Fibroblast of villous mesenchyme (primary cell): ENCODE measurements around the gene PPAT. TPM values are rescaled to one million over a fixed set of nuclear protein-coding genes. Genes with fewer than 3 reads are reported as not detected.

ENCODE experiments used
- DNase-seq: peaks from one replicate; pipeline ENCODE4 v3.0.0-alpha.2; 2010; ENCODE audit warnings: low read depth
- H3K4me3 ChIP-seq: 2 replicates; pipeline ENCODE4 v1.5.1; 2011; ENCODE audit warnings: low read depth, mild to moderate bottlenecking, low read length
- total RNA-seq: library from RNA; depleted of rRNA; stranded (reverse); fragments of >200 nt; gene quantifications from 2 replicates; pipeline ENCODE4 v1.2.3, GENCODE V29; 2012
- TF ChIP-seq, protein P1 (sequence below): IDR thresholded peaks from 2 replicates; pipeline ENCODE4 v1.5.1; 2012; ENCODE audit warnings: low read depth, mild to moderate bottlenecking, low read length; ENCODE audit not compliant: insufficient read depth

PPAT gene
- total RNA-seq, 1 donor = 25.5 TPM

- DNase-seq = no peak
- no peak overlapping the region for H3K4me3 ChIP-seq
- TF ChIP-seq, protein P1, sequence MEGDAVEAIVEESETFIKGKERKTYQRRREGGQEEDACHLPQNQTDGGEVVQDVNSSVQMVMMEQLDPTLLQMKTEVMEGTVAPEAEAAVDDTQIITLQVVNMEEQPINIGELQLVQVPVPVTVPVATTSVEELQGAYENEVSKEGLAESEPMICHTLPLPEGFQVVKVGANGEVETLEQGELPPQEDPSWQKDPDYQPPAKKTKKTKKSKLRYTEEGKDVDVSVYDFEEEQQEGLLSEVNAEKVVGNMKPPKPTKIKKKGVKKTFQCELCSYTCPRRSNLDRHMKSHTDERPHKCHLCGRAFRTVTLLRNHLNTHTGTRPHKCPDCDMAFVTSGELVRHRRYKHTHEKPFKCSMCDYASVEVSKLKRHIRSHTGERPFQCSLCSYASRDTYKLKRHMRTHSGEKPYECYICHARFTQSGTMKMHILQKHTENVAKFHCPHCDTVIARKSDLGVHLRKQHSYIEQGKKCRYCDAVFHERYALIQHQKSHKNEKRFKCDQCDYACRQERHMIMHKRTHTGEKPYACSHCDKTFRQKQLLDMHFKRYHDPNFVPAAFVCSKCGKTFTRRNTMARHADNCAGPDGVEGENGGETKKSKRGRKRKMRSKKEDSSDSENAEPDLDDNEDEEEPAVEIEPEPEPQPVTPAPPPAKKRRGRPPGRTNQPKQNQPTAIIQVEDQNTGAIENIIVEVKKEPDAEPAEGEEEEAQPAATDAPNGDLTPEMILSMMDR = no peak
These were observed 3.4 kb upstream of the PPAT start for GRCh38 chr4:56438766-56439165.

DNA sequence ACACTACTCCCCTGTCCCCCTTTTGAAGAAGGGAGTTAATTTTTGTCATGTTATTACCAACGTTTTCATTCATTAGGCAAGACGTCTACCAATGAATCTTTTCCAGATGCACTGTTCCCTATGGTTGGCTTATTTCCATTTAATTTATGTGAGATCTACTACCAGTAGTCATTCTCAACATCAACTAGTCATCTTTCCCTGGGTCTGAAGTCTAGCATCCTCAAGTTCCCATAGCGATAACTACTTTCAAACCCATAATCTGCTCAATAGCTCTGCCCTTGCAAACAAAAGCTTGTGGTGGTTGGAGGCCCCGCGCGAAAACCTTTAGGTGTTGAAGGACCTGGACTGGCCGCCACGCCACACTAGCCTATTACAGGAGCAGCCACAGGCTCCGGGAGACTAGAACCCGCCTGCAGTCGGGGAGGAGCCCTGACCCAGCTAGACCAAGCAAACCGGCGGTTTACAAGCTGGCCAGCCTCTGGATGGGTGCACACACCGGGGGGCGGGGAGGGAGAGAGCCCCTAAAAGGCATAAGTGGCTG lies 746 bp downstream of the PPAT start:
- TF ChIP-seq, protein P1 = no peak
- peak overlapping the region; percentile 91 for H3K4me3 ChIP-seq
- DNase-seq = peak; percentile 70

- DNase-seq = no peak
- peak overlapping the region; percentile 91 for H3K4me3 ChIP-seq
- TF ChIP-seq, protein P1 = no peak
These were observed 2.1 kb downstream of the PPAT start for GRCh38 chr4:56433280-56433679.

GRCh38 chr4:56430203-56430602 lies 5.2 kb downstream of the PPAT start:
- no peak overlapping the region for H3K4me3 ChIP-seq
- DNase-seq = no peak
- TF ChIP-seq, protein P1 = no peak

DNA sequence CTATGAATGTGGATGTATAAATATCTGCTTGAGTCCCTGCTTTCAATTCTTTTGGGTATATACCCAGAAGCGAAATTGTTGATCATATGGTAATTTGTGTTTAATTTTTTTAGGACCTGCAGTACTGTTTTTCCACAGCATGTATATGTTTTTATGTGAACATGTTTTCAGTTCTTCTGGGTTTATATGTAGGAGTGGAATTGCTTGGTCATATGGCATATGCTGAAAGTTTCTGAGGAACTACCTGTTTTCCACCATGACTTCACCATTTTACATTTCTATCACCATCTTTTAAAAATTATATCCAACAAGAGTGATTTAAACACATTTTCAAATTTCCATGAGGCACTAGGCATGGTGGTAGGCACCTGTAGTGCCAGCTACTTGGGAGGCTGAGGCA lies 8.2 kb downstream of the PPAT start:
- DNase-seq = no peak
- no peak overlapping the region for H3K4me3 ChIP-seq
- TF ChIP-seq, protein P1 = no peak

DNA sequence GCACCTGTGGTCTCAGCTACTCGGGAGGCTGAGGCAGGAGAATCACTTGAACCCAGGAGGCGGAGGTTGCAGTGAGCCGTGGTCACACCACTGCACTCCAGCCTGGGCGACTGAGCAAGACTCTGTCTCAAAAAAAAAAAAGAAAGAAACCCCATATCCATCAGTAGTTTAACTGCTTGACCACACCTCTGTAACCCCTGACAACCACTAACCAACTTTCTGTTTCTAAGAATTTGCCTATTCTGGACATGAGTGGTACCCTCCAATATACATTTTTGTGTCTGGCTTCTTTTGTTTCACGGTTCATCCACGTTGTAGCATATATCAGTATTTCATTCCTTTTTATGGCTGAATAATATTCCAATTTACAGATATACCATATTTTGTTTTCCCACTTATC lies 9.1 kb downstream of the PPAT start:
- TF ChIP-seq, protein P1 = no peak
- DNase-seq = no peak
- no peak overlapping the region for H3K4me3 ChIP-seq

DNA sequence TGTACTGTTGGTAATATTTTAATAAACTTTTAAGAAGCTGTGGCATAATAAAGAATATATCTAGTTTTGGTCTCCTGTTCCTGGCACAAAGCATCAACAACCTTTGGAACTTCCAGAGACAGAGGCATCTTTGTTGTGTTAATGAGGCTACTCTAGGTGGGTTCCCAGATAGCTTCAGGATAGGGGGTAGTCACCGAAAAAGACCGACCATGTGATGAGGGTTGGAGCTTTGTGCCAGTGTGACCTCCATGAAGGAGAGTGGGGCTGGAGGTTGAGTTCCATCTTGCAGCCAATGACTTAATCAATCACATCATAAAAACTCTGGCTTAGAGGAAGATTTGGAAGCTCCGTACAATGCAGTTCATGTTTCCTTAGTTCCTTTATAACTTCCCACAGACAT lies 9.9 kb downstream of the PPAT start:
- TF ChIP-seq, protein P1 = no peak
- no peak overlapping the region for H3K4me3 ChIP-seq
- no peak for DNase-seq
